HG03571 (cell line): ENCODE results near the gene CSMD2.

Experiments used
- ATAC-seq: cut with Tn5 transposase; IDR thresholded peaks from one replicate; pipeline ENCODE4 v1.9.1; 2021; ENCODE audit not compliant: unreplicated experiment

CSMD2 gene

GRCh38 chr1:33866281-33866680 lies 298.7 kb downstream of the CSMD2 start:
- ATAC-seq = no peak

GRCh38 chr1:33864460-33865389 lies 300.3 kb downstream of the CSMD2 start:
- ATAC-seq = no peak

- ATAC-seq = no peak
Measured at GRCh38 chr1:33863779-33864178, 301.3 kb downstream of the CSMD2 start, which contains the start of gene HMGB4. HMGB4 (plus strand) TSS chr1:33864079; CDS start chr1:33864192, 113 bp downstream.

GRCh38 chr1:33860671-33861070 lies 304.4 kb downstream of the CSMD2 start:
- ATAC-seq = no peak

- ATAC-seq = no peak
Measured at GRCh38 chr1:33854091-33854490, 310.9 kb downstream of the CSMD2 start.

GRCh38 chr1:33853431-33853830 lies 311.6 kb downstream of the CSMD2 start:
- ATAC-seq = no peak

GRCh38 chr1:33852711-33853110 lies 312.3 kb downstream of the CSMD2 start:
- no peak for ATAC-seq

- ATAC-seq = no peak
Measured at GRCh38 chr1:33850481-33850880, 314.5 kb downstream of the CSMD2 start.

- no peak for ATAC-seq
Measured at GRCh38 chr1:33849211-33849610, 315.8 kb downstream of the CSMD2 start.

GRCh38 chr1:33848205-33848937 lies 316.7 kb downstream of the CSMD2 start:
- ATAC-seq = no peak

- ATAC-seq = no peak
Measured at GRCh38 chr1:33846861-33847260, 318.2 kb downstream of the CSMD2 start.

GRCh38 chr1:33844166-33844565 lies 320.9 kb downstream of the CSMD2 start:
- ATAC-seq = no peak

- ATAC-seq = no peak
Measured at GRCh38 chr1:33842348-33842747, 322.7 kb downstream of the CSMD2 start.

GRCh38 chr1:33841494-33841893 lies 323.5 kb downstream of the CSMD2 start:
- ATAC-seq = no peak

- ATAC-seq = no peak
Measured at GRCh38 chr1:33837635-33838034, 327.4 kb downstream of the CSMD2 start.

- no peak for ATAC-seq
Measured at GRCh38 chr1:33836911-33837310, 328.1 kb downstream of the CSMD2 start.

GRCh38 chr1:33828654-33829053 lies 336.4 kb downstream of the CSMD2 start:
- no peak for ATAC-seq

GRCh38 chr1:33828059-33828458 lies 337.0 kb downstream of the CSMD2 start:
- no peak for ATAC-seq

- no peak for ATAC-seq
Measured at GRCh38 chr1:33826711-33827110, 338.3 kb downstream of the CSMD2 start.

GRCh38 chr1:33826311-33826710 lies 338.7 kb downstream of the CSMD2 start:
- no peak for ATAC-seq

GRCh38 chr1:33825506-33825905 lies 339.5 kb downstream of the CSMD2 start:
- no peak for ATAC-seq

- ATAC-seq = no peak
Measured at GRCh38 chr1:33824971-33825370, 340.1 kb downstream of the CSMD2 start.
